GM19351 (cell line): Measurements from ENCODE around the gene TACO1.

Experiments
- ATAC-seq: cut with Tn5 transposase; IDR thresholded peaks from one replicate; pipeline ENCODE4 v1.9.1; 2021; ENCODE audit warnings: mild to moderate bottlenecking, moderate library complexity; ENCODE audit not compliant: unreplicated experiment

The TACO1 gene

GRCh38 chr17:63600569-63601438, at the start of gene TACO1:
TSS of gene TACO1 (plus strand) at chr17:63600895. CDS start at chr17:63601084, 189 bp downstream.
- ATAC-seq = peak; percentile 81

- ATAC-seq = no peak
Observed at GRCh38 chr17:63552211-63552610, 48.5 kb upstream of the TACO1 start.

- ATAC-seq = no peak
Observed at GRCh38 chr17:63555500-63556156, 45.1 kb upstream of the TACO1 start.

- ATAC-seq = no peak
Observed at GRCh38 chr17:63557416-63557815, 43.3 kb upstream of the TACO1 start.

- ATAC-seq = no peak
Observed at GRCh38 chr17:63558441-63558840, 42.3 kb upstream of the TACO1 start.

GRCh38 chr17:63561819-63562218, 38.9 kb upstream of the TACO1 start:
- no peak for ATAC-seq

GRCh38 chr17:63563339-63563738, 37.4 kb upstream of the TACO1 start:
- ATAC-seq = no peak

GRCh38 chr17:63564562-63564961, 36.1 kb upstream of the TACO1 start:
- no peak for ATAC-seq

GRCh38 chr17:63567229-63567628, 33.5 kb upstream of the TACO1 start:
- no peak for ATAC-seq

GRCh38 chr17:63568563-63568962, 32.1 kb upstream of the TACO1 start:
- ATAC-seq = no peak

GRCh38 chr17:63571632-63572310, 28.9 kb upstream of the TACO1 start:
- no peak for ATAC-seq

GRCh38 chr17:63573634-63574033, 27.1 kb upstream of the TACO1 start:
- no peak for ATAC-seq

- ATAC-seq = no peak
Observed at GRCh38 chr17:63578027-63578768, 22.5 kb upstream of the TACO1 start.

GRCh38 chr17:63578769-63579111, 22.0 kb upstream of the TACO1 start:
- ATAC-seq = no peak

- no peak for ATAC-seq
Observed at GRCh38 chr17:63579633-63580032, 21.1 kb upstream of the TACO1 start.

- ATAC-seq = no peak
Observed at GRCh38 chr17:63587770-63588169, 12.9 kb upstream of the TACO1 start.

GRCh38 chr17:63588797-63589196, 11.9 kb upstream of the TACO1 start:
- ATAC-seq = no peak

GRCh38 chr17:63589646-63590045, 11.0 kb upstream of the TACO1 start:
- no peak for ATAC-seq

GRCh38 chr17:63592797-63593196, 7.9 kb upstream of the TACO1 start:
- no peak for ATAC-seq

GRCh38 chr17:63595132-63595531, 5.6 kb upstream of the TACO1 start:
- no peak for ATAC-seq
